ENCODE measurements around the gene CARD9.

CARD9 gene

DNA sequence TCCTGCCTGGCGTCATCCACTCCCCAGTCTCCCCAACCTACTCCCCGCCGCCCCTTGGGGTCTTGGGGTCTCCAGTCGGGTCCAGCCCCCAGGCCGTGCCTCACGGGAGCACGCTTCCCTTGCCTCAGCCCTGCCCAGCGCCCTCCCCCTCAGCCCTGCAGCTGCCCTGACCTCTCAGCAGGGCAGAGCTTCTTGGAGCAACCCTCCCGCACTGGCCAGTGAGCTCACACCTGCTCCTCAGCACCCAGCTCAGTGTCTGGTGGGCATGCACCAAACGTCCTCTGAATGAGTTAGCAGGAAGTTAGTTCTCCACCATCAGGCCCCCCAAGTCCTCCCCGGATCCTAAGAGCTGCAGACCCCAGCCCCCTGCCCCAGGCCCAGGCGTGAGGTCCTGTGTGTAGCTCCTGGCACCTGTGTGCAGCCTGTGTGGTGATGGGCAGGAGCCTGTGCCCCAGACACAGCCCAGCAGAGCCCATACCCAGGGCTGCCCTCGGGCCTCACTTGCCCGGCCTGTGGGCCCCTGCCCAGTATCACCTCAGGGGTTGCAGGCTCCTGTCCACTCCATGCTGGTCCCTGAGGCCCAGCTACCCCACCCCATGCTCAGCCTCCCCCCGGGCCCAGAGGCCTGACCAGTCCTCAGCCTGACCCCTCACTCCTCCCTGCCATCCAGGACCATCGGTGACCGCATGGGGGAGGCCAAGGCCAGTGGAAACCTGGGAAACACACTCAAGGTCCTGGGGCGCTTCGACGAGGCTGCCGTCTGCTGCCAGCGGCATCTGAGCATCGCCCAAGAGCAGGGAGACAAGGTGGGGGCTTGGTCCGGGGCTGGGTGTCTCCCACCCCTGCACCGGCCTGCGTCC is 37.9 kb downstream of the CARD9 start:
- DNase-seq (ENCODE audit: low read depth): no peak

DNA sequence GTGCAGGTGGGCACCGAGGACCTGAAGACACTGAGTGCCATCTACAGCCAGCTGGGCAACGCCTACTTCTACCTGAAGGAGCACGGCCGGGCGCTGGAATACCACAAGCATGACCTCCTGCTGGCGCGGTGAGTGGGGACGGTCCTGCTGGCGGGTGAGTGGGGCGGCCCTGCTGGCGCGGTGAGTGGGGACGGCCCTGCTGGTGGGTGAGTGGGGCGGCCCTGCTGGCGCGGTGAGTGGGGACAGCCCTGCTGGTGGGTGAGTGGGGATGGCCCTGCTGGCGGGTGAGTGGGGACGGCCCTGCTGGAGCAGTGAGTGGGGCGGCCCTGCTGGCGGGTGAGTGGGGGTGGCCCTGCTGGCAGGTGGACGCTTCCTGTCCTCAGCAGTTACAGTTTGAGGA is 38.9 kb downstream of the CARD9 start:
- DNase-seq (ENCODE audit: low read depth): no peak

GRCh38 chr9:136333486-136333885 is 40.0 kb downstream of the CARD9 start:
- DNase-seq (ENCODE audit: low read depth): no peak

DNA sequence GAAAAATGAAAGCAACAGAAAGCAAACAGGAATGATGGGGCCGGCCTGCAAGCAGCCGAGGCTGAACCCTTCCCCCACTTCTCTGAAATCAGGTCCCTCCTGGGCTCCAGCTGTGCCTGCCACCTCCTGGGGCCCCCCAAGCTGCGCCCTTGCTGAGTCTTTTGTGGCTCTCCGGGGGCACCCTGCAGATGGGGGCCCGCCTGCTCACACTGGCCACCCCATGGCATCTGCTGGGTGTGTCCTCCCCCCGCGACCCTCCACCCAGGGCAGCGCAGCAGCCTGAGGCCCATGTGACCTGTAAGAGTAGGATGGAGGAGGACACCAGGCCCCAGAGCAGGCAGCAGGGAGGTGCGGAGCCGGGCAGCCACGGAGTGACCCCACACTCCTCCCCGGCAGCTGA is 40.4 kb downstream of the CARD9 start:
- DNase-seq (ENCODE audit: low read depth): no peak

GRCh38 chr9:136332482-136332983 is 40.9 kb downstream of the CARD9 start:
- no peak for DNase-seq (ENCODE audit: low read depth)

DNA sequence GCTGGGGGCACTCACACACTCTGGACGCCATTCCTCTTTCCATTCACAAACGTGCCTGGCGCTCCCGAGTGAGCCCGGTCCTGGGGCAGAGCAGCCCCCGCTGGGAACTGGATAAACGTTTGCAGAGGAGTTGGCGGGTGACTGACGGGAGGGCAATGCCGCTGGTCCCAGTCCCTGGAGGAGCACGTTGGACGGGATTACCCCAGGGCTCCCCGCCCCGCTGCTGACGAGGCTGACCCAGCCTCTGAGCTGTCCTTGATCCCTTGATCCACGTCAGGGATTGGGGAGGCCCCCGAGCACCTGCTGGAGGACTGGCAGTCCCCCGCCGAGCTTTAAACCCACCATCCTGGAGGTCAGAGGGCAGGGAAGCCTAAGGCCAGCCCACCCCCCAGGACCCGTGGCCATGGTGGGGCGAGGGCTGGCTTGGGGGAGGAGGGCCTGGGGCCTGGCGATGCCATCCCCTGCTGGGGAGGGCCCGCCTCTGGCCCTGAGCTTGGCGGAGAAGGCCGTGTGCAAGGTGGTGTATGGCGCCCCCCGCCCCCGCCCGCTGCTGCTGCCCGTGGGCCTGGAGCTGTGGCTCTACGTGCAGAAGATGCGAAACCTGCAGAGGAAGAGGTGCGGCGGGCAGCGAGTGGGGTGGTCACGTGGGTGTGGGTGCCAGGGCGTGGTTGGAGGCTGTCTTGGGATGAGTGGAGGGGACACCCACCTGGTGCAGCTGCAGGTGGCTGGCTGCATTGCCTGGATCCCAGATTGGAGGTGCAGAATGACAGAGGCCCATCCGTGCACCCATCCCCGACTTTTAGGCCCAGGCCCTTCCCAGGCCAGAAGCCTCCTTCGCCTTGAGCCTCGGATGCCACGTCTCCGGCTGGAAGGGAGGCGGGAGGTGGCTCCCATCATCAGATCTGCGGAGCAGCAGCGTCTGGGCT is 41.6 kb downstream of the CARD9 start:
- DNase-seq (ENCODE audit: low read depth): no peak

DNA sequence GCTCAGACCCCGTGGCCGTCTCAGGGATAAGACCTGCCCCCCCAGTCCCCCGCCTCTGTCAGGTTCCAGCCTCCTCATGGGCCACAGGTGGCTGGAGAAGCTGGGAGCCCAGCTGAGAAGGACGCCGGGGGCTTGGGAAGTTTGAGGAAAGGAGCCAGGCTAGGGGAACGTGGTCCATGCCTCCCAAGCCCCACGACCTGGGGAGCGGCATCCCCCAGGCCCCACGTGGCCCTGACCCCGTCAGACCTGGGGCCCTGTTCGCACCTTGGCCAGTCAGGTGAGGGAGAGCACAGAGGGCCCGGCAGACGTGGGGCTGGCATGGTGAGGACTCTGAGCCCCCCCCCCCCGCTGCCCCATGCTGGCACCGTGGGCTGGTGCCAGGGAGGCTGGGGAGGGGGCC is 42.4 kb downstream of the CARD9 start:
- DNase-seq (ENCODE audit: low read depth): no peak

DNA sequence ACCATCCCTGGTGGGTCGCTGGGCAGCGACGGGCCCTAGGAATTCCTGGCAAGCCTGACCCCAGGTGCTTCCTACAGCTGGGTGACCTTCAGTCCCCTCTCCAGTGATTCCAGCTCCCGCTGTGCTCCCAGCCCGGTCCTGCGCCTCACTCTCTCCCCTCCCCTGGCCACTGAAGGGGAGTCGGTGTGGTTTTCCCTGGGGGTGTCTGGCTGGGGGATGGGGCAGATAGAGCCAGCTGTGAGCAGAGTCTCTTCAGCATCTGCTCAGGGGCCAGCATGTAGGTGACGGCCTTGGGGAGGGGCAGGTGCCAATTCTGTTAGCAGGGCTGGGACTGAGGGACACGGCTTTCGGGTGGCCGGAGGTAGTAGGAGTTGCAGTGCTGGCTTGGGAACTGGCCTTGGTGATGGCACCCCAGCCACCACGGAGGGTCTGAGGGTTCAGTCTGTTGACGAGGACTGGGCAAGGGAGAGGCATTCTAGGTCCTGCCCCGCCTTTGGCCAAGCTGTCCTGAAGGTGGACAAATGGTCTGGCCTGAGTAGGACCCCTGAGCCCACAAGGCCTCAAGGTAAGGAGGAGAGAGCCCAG is 43.0 kb downstream of the CARD9 start:
- DNase-seq (ENCODE audit: low read depth): no peak

- DNase-seq (ENCODE audit: low read depth): no peak
These were observed 43.6 kb downstream of the CARD9 start for GRCh38 chr9:136329636-136330405.

- DNase-seq (ENCODE audit: low read depth): no peak
These were observed 44.2 kb downstream of the CARD9 start for GRCh38 chr9:136329211-136329627.

GRCh38 chr9:136328622-136329041 is 44.8 kb downstream of the CARD9 start:
- DNase-seq (ENCODE audit: low read depth): no peak

- no peak for DNase-seq (ENCODE audit: low read depth)
These were observed 45.4 kb downstream of the CARD9 start for GRCh38 chr9:136328011-136328621.

- no peak for DNase-seq (ENCODE audit: low read depth)
These were observed 46.0 kb downstream of the CARD9 start, which contains the start of gene GPSM1 for GRCh38 chr9:136327304-136327974. Gene GPSM1, plus strand, starts transcription at chr9:136327539. Its CDS starts 157 bp downstream, at chr9:136327696.

DNA sequence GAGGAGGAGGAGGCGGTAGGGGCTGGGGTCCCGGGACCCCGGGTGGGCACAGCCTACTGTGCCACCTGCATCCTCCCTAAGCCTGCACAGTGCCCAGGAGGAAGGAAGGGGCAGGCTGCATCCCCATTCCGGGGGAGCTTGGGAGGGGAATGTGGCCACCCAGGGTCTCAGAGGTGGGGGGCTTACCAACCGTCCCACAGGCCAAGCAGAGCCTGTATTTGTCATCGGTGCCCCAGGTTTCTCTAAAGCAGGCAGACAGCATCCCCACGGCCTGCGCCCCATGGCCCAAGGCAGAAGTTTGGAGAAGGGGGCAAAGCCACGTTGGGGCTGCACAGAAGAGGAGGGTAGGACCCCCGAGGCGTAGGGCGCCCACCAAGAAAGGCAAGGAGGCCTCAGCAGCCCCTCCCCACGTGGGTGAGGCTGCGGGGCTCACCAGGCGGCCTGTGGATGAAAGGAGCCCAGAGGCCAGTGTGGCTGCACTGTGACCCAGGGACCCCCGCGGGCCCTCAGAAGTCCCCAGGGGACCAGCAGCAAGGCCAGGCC is 46.6 kb downstream of the CARD9 start:
- no peak for DNase-seq (ENCODE audit: low read depth)

- DNase-seq (ENCODE audit: low read depth): no peak
These were observed 47.3 kb downstream of the CARD9 start for GRCh38 chr9:136326061-136326760.

- DNase-seq (ENCODE audit: low read depth): no peak
These were observed 48.1 kb downstream of the CARD9 start for GRCh38 chr9:136325358-136325757.

DNA sequence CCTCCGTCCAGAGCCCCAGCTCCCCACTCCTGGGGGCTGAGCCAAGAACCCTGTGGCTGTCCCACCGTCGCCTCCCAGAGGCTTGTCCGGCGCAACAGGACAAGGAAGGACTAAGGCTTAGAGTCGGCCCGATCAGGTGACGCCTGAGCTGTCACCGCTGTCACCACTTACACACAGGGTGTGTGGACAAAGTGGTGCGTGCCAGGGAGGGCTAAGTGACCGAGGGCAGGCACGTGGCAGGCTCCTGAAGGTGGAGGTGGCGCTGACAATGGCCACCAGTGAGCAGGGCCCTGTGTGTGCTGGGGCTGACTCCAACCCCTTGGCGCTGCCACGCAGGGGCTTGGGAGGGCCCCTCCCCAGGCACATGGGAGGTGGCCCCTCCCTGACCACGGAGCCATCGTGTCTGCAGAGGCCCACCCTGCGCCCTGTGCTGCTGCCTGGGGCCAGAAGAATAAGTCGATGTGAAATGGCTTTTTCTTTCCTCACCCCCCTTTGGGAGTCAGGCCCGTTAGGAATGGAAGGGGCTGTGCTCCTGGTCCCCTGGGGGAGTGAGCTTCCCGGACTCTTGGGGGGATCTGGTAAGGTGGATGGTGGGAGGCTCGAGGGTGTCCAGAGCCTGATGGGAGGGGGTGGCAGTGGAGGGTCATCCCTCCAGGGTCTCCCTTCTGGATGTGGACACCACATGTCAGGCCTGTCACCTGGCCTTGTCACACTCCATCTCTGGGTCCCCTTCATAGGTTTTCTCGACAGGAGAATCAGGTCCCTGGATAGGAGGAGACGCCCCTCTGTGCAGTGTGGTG is 48.8 kb downstream of the CARD9 start:
- DNase-seq (ENCODE audit: low read depth): no peak

DNA sequence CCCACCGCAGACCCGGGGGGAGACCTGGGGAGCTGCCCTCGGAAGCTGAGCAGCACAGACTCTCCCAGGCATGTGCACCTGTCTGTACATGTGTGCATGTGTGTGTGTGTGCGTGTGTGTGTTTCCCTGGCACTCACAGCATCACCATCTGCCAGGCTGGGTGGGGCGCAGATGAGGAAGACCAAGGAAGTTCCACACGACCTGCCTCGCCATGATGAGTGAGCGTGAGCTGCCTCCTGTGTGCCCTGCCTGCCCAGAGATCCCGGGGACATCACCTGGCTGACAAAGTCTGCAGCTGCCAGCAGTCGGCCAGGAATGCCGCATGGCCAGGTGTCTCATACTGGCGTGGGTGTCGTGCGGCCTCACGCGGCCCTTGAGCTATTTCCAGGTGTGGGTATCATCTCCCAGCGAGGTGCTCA is 50.1 kb downstream of the CARD9 start:
- no peak for DNase-seq (ENCODE audit: low read depth)
